SHP77 treated with DMSO at 0.1 percent for 48 hours (cell line): ENCODE measurements around the gene COIL.

Experiments used
- DNase-seq: peaks from one replicate; lab custom pipeline; 2025; lab: John Stamatoyannopoulos, UW

Gene COIL

DNA sequence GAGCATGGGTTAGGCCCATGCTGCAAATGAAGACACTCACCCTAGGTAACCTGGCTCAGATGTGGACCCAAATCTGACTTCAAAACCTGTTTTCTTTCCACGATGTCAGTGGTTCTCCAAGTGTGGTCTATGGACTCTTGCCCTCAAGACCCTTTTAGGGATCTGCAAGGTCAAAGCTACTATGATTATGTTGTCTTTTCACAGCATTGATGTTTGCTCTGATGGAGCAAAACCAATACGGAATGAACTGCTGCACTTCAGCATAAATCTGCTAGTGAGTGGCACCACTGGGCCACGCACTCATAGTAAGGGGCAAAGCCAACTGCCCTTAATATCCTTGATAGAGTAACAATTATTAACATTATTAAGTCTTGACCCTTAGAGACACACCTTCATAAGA is 25.4 kb downstream of the COIL start:
- DNase-seq = no peak

DNA sequence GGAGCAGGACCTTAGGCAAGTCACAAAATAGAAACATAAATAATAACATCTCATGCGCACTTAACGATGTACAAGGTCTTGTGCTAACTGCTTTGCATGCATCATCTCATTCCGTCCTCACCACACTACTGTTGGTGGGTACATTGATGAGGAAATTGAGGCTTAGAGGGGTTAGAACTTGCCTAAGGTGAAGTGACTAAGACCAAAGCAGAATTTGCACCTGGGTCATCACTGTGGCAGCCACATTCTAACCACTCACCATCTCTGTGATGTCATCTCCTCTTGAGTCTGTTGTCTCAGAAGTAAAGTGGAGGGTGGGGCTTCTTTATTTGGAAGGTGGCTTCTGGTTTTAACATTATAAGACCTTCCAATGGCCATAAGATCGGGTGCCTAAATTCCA is 26.6 kb downstream of the COIL start:
- DNase-seq = no peak

DNA sequence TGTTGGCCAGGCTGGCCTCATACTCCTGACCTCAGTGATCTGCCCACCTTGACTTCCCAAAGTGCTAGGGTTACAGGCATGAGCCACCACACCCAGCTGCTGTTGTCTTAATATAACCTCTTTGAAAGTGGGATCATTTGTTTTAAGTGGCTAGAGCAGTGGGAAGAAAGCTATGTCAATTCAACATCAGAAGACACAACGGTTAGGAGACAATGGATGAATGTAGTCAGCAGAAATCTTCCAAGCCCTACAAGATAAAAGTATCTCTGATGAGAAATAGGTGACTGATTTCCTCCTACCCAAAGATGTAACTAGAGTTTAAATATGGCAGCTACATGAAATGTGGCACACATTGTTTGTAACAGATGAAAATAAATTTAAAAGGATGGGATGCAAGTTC is 27.0 kb downstream of the COIL start:
- DNase-seq = no peak

DNA sequence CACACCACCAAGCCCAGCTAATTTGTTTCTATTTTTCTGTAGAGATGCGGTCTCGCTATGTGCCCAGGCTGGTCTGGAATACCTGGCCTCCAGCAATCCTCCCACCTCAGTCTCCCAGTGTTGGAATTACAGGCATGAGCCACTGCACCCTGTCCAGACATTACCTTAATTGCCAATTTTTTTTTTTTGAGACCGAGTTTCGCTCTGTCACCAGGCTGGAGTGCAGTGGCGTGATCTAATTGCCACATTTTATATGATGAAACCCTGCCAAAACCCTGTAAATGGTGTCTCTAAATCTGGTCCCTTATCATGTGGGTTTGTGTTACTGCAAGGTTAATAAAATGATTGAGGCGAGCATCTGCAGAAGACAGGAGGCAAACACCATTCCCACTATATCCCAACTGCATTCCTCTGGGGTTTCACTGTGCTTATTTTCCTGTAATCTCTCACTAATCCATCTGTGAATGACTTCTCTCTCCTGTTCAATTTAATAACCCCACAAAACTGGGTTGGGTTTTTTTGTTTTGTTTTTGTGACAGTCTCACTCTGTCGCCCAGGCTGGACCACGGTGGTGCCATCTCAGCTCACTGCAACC is 27.6 kb downstream of the COIL start:
- no peak for DNase-seq

DNA sequence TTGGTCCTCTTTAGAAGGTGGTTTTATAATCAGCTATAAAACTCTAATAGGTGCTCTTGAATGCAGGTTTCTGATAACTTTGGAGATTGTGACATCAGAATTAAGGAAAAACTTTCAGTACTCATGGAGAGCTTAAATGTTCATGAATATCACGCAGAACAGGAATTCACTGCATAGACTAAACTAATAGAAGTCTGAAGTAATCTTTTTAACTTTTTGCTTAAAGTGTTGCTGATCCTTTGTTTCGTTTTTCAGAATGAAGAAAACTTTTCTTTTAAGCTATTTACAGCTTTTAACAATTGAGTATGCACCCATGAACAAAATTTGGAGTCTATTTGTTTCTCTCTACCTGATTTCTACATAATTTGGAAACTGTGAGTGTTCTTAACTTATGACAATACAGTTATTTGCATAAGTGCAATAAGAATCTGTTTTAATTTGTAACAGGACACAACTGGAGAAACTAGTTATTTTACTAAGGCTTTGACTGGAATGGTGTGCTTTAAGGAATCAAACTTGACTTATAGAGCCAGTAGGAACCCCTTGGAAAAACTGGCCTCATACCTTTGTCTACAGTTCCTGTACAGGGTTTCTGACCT is 30.0 kb downstream of the COIL start:
- DNase-seq = no peak

DNA sequence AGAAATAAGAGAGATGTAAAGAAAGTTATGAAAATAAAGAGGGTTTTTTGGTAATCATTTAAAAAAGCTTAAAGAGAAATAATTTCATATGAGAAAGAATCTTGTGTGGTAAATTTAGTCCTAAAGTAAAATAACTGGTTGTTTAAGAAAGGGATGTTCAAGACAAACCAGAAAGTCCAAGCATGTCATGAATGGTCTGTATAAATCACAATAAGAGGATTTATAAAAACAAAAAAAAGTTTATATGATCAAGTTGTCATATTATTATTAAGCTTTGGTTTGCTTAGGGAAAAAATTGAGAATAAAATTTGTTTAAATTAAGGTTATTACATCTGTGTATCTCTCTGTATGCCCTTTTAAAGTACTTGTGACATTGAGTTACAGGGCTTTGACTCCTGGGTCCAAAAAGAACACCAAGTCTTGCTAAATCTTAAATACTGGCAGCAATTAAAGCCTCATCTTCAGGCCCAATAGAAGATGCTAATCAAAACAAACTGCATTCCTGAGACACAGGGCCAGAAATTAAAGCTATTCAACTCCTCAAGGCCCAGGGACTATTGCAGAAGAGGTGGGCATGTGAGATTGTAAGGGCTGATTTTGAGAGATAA is 31.4 kb downstream of the COIL start:
- DNase-seq = no peak

DNA sequence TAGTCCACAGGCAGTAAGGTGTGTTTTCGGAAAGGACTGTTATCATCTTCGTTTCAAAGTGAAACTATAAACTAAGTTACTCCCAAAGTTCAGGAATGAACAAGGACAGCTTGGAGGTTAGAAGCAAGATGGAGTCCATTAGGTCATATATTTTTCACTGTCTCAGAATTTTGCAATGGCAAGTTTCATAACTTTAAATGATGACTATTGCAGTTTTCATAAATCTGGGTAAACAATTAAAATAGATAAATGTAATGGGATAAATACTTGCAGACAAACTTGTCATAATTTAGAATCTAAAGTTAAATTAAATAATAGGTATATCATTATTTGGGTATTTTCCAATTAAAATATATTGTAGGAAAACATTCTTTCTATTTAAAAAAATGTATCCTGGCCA is 32.3 kb downstream of the COIL start:
- DNase-seq = no peak

DNA sequence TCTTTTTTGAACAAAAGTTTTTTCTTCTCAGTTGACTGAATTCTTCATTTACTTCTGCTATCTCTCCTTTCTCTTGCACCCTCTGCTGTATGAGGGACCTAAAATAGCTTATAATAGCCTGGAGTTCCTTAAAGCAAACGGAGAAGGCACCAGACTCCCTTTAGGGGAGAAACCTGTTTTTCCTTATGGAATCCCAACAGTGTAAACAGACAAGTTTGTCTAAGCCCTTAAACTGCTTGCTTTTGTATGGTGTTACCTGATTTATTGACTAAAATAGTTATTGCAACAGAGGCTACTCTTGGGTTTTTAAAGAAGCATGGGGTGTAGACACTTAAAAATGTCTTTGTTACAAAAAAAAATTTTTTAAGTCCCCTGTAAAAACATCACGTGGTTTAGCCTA is 34.1 kb downstream of the COIL start:
- DNase-seq = no peak

DNA sequence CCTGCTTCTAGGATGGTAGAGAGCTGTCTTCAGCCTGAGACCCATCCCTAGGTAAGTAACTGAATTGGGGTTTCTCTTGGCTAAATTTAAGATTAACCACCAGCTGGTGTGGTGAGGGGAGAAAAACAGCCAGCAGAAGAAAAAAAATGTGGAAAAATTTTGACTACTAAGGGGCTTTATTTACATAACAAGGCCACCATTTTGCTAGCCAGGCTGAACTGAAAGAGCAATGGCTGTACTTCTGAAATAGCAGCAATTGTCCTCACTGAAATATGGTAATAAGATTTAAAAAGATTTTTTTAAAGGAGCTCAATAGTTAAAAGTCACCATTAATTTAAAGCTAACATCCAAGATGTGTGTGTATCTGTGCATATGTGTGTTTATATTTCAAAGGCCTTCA is 34.6 kb downstream of the COIL start:
- no peak for DNase-seq

DNA sequence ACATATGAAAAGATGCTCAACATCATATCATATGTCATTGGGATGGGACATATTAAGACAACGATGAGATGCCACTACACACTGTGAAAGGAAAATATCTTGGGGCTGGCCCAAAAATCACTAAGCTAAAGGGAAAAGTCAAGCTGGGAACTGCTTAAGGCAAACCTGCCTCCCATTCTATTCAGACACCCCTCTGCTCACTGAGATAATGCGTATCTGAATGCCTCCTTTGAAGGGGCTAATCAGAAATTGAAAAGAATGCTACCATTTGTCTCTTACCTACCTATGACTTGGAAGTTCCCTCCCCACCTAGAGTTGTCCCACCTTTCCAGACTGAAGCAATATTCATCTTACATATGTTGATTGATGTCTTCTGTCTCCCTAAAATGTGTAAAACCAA is 35.8 kb downstream of the COIL start:
- DNase-seq = no peak

DNA sequence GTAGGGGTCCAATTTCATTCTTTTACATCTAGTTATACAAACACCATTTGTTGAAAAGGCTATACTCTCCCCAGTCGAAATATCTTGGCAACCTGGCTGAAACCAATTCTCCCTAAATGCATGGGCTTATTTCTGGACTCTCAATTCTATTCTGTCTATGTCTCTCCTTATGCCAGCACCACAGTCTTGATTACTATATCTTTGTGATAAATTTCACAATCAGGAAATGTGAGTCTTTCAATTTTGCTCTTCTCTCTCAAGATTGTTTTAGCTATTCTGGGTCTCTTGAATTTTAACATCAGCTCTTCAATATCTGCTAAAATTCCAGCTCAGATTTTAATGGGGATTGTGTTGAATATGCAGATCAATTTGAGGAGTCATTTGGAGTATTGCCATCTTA is 41.1 kb downstream of the COIL start:
- no peak for DNase-seq

DNA sequence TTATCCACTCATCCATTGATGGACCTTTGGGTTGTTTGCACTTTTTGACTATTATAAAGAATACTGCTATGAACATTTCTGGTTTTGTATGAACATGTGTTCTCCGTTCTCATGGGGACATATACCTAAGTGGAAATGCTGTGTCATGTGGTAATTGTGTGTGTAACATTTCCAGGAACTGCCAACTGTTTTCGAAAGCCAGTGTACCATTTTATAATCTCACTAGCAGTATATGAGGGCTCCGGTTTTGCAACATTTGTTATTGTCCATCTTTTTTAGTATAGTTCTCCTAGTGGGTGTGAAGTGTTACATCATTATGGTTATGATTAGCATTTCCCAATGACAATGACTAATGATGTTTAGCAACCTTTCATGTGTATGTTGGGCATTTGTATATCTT is 41.9 kb downstream of the COIL start:
- no peak for DNase-seq

DNA sequence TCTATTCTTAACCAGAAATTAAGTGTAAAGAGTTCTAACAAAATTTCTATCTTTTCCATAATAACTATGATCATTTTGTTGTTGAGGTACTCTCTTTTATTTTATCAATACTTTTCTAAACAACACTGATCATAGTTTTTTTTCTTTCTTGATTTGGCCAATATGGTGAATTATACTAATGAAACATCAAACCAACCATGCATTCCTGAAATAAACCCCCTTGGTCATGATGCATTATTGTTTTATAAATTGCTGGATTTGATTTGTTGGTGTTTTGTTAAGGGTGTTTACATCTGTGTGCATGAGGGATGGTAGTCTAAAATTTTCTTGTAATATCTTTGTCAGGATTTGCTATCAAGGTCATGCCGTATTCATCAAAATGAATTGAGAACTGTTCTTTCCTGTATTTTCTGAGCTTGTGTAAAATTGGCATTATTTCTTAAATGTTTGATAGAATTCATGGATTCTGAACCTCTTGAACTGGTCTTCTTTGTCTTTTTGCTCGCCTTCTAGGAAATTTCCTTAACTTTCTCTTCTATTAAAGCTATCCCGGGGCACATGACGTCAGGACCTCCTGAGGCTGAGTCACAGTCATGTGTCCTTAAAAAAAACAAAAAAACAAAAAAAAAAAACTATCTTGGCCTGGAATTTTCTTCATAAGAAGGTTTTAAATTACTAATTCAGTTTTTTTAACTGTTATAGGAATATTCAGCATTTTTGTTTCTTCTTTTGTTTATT is 43.1 kb downstream of the COIL start:
- no peak for DNase-seq

DNA sequence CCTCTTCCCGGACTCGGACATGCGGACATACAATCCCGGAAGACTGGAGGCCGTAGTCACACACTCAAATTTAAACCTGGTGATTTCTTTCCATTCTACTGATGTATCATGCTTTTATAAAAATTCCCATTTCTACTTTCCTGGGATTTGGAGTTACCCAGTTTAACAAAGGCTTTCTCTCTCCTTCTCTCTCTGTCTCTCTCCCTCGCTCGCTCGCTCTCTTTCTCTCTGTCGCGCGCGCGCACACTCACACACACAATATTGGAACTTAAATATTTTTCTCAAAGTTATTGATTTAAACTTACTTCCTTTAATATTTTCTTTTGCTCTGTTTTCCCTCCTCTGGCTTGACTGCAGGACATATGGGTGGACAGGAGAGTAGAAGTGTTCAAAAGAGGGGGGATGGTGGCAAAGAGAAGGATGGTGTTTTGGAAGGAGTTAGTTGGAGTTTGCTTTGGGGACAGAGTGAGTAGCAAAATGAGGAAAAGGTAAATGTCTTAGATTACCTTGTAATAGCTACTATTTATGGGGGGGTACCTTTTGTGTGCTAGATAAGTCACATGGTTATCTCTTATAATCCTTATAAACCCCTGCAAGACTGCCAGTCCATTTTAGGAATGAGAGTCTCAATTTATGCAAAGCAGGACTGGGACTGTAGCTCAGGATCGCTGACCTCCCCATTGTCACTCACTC is 46.1 kb downstream of the COIL start:
- peak; percentile 32 for DNase-seq

DNA sequence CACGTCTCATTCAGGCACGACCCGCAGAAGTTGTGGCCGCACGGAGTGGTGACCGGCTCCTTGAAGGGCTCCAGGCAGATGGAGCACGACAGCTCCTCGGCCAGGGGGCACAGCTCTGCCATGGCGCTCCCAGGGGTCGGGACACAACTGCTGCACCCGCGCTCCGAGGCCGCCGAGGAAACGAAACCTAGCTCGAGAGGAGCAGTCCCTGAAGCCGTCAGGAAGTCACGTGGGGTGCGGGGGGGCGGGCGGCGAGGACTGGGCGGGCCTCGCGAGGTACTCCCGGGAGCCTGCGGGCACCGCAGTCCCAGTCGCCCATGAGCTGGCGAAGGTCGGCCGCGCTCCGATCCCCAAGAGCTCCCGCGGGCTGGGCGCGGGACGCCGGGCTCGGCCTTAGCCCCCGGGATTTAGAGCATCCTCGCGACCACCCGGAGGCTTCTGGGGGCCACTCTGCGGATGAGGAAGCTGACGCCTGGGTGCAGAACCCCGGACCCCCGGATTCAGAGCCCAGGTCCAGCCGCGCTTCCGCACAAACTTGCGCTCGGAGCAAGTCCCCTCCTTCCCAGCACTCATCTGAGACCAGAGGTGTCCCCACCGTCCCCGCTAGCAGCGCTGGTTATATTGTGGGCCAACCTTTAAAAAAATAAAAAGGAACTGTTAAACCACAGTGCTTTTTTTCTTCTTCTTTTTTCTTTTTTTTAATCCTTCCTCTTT is 46.8 kb downstream of the COIL start, which contains the start of gene TRIM25:
Gene TRIM25 (minus strand): TSS at position 183 of the 714 bp plus-strand sequence. CDS start 61 bp downstream, at position 122.
- DNase-seq = peak; percentile 71

DNA sequence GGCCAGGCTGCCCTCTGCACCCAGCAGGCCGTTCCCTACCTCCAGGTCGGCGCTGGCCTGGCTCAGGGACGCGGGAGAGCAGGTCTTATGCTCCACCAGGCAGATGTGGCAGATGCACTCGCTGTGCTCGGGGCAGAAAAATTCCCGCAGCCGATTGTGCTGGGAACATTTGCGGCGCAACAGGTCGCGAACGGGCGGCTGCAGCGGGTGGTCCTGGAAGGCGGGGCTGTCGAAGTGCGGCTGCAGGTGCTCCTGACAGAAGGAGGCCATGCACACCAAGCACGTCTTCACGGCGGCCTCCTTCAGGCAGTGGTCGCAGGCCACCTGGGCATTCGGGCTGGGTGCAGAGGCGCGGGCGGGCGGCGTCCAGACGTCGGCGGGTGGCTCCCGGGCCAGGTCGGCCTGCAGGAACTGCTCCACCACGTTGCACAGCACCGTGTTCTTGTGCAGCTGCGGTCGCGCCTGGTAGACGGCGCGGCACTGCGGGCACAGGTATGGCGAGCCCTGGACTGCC is 47.4 kb downstream of the COIL start:
- no peak for DNase-seq

DNA sequence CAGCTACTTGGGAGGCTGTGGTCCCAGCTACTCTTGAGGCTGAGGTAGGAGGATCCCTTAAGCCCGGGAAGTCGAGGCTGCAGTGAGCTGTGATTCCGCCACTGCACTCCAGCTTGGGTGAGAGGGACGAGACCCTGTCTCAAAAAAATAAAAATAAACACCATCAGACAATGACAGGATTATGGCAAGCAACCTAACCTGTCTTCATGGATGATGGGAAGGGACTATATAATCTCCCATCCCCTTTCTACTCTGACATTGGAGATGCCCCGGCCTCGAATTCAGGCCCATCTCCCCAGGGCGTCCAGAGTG is 47.9 kb downstream of the COIL start:
- no peak for DNase-seq

DNA sequence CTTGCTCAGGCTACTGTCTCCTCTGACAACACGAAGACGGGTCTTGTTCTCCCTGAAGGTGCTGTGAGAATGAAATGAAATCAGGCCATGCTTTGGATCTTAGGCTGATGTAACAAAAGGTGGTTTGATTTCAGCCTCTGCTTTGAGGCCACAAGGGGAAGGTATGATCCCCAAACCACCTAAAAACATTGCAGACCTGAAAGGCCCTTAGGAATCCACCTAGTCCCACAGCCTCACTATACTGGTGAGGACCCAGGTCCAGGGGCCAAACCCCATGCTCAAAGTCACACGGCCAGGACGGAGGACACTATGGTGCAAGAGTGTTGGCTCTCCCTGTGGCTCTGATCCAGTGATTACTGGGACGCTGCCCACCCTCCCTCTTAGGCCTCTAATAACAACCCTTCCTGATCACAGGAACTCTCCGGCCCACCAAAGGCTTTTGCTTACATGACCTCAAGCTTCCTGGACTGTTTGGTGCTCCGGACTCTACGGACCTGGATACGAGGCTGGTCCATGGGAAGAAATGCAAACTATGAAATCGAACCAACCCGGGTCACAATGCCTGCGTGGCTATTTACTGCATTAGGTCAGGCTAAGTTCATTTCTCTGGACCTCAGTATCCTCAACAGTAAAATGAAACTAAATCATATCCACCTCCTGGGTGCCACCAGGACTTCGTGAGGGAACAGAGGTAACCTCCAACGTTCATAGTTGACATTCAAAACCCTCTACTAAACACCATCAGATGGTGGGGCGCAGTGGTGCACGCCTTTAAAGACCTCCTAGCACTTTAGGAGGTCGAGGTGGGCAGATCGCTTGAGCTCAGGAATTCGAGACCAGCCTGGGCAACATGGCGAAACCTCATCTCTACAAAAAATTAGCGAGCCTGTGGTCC is 48.5 kb downstream of the COIL start:
- DNase-seq = no peak

DNA sequence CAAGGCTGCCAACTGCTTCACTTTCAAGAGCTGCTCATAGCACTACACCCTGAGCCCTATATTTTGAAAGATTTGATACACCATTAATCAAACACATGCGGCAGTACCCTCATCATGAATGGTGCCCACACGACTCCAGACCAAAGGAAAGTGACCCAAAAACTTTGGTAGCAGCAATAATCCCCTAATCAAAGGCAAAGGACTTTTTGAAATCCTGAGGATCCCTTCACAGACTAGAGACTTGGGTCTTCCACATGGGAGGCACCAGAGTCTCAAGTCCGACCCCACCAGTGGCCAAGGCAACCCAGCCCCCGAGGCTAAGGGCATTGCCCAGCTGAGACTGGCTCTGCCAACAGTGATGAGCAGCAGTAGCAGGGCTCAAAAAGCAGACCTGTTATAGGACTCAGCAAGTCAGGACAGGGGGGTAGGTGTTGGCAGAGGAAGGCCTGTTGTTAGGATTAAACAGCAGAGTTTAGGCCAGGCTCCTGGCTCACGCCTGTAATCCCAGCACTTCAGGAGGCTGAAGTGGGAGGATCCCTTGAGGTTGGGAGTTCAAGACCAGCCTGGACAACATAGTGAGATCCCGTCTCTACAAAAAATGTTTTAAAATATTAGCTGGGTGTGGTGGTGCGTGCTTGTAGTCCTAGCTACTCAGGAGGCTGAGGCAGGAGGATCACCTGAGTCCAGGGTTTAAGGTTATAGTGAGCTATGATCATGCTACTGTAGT is 50.2 kb downstream of the COIL start:
- no peak for DNase-seq
